Measurements from ENCODE around the gene MT1M. TPM values are rescaled to one million over a fixed set of nuclear protein-coding genes. Genes with fewer than 3 reads are reported as not detected.
A peak's percentile ranks its signal among the peaks of the same experiment; 100 is the strongest.

MT1M gene
- total and polyA plus RNA-seq, 2 experiments from 2014 or later, result 1.1 to 4.7 TPM

DNA sequence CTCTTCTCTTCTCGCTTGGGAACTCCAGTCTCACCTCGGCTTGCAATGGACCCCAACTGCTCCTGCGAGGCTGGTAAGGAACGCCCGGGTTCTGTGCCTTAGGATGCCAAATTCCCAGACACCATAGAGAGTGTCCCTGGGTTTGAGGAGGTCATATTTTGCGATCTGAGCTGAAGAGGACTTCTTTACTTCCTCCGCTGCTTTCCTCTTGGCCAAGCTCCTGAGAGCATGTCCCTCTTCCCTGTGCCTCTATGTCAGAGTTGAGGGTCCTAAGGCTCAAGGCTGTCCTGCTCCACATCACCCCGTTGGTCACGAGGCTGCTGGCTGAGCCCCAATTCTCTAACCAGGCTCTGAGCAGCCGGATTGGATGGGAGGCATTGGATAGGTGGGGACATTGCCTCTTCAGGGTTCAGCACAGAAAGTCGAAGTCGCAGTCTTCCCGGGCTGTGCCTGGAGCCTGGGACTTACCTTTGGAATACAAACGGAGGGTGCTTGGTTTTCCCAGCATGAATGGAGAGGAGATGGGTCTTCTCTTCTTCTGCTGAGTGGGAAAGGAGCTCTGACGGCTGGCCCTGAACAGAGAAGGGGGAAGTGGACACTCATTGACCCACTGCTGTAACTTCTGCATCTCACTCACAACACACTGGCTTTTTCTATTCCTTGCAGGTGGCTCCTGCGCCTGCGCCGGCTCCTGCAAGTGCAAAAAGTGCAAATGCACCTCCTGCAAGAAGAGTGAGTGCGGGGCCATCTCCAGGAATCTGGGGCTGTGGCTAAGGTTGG, 37.6 kb downstream of the MT1M start:
- peaks cover 3% of the 10 kb centered on the region; the same call in 1 of the 3 replicates for H3K9me3 Mint-ChIP-seq
- H3F3A ChIP-seq (replicated peaks; ENCODE audit: low read depth), result peaks cover 14% of the 10 kb centered on the region
- peak overlapping the region; percentile 62 for H3K4me3 ChIP-seq
- peak; percentile 35 for DNase-seq (ENCODE audit: low spot score)
- no peaks in the 10 kb centered on the region for H4K20me1 ChIP-seq (replicated peaks; ENCODE audit: insufficient read depth)
- peak overlapping the region; percentile 91 for H3K4me2 ChIP-seq
- no peak overlapping the region for H3K27ac Mint-ChIP-seq
- peak overlapping the region; percentile 83 for H3K4me3 Mint-ChIP-seq
- TF ChIP-seq NANOG (IDR thresholded peaks at IDR 0.05; ENCODE audit: borderline replicate concordance), result no peak
- TF ChIP-seq POLR2AphosphoS5 (IDR thresholded peaks at IDR 0.05; ENCODE audit: low read depth), result peak; percentile 33
- TF ChIP-seq EZH2 (IDR thresholded peaks at IDR 0.05; ENCODE audit: low read depth, unreplicated experiment), result peak; percentile 69
- no peak for TF ChIP-seq CREB1 (CRISPR knock-in tag; IDR thresholded peaks at IDR 0.05; ENCODE audit: low read depth)
- H3K27me3 ChIP-seq (ENCODE audit: insufficient read depth), result peaks cover 88% of the 10 kb centered on the region
- H3K4me1 Mint-ChIP-seq, result peaks cover 42% of the 10 kb centered on the region
- H3K79me2 ChIP-seq (replicated peaks; ENCODE audit: insufficient read depth), result no peaks in the 10 kb centered on the region; the same call in 1 of the 2 replicates
- H2AFZ ChIP-seq, result peak overlapping the region; percentile 90
- no peak overlapping the region for H3K27ac ChIP-seq (ENCODE audit: low read depth)
- H3K27me3 Mint-ChIP-seq (ENCODE audit: insufficient read depth, low read depth, poor library complexity), result peaks cover 88% of the 10 kb centered on the region
- ATAC-seq, result peak; percentile 5
- peaks cover 53% of the 10 kb centered on the region for H3K4me1 ChIP-seq (ENCODE audit: insufficient read depth)
- H3K36me3 ChIP-seq (ENCODE audit: insufficient read depth), result no peaks in the 10 kb centered on the region
- H3K9me2 ChIP-seq (ENCODE audit: insufficient read depth), result no peaks in the 10 kb centered on the region
- peaks cover 36% of the 10 kb centered on the region for H3K36me3 Mint-ChIP-seq (ENCODE audit: low read depth)

DNA sequence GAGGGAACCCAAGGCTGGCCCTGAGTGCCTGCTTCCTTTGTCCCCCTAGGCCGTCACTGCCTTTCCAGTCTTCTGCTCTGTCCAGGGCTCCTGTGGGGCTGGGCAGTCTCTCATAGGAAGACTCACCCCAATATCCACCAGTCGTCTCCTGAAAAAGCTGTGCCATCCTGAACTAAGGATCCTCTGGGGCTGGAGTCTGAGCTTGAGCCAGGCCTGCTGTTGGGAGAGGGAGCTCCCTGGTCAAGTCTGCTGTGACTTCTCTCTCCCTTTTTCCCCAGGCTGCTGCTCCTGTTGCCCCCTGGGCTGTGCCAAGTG, 38.1 kb downstream of the MT1M start:
- Histone ChIP-seq H3K4me3 (peak overlapping the region; percentile 62; the same call in 1 of the 2 replicates), H3K27me3 (ENCODE audit: insufficient read depth) (peaks cover 83% of the 10 kb centered on the region), H2AFZ (no peak overlapping the region), H3K4me2 (peak overlapping the region; percentile 91), H3K9me2 (ENCODE audit: insufficient read depth) (no peaks in the 10 kb centered on the region), H4K20me1 (replicated peaks; ENCODE audit: insufficient read depth) (no peaks in the 10 kb centered on the region), H3K36me3 (ENCODE audit: insufficient read depth) (no peaks in the 10 kb centered on the region), H3K4me1 (ENCODE audit: insufficient read depth) (peaks cover 57% of the 10 kb centered on the region), H3K27ac (ENCODE audit: low read depth) (no peak overlapping the region), H3K79me2 (replicated peaks; ENCODE audit: insufficient read depth) (no peaks in the 10 kb centered on the region; the same call in 1 of the 2 replicates), H3F3A (replicated peaks; ENCODE audit: low read depth) (peaks cover 19% of the 10 kb centered on the region)
- H3K9me3 Mint-ChIP-seq, result peaks cover 3% of the 10 kb centered on the region; the same call in 1 of the 3 replicates
- H3K27me3 Mint-ChIP-seq (ENCODE audit: insufficient read depth, low read depth, poor library complexity), result peaks cover 88% of the 10 kb centered on the region
- H3K27ac Mint-ChIP-seq, result no peak overlapping the region
- peak; percentile 20 for DNase-seq (ENCODE audit: low spot score)
- TF ChIP-seq, protein P1, sequence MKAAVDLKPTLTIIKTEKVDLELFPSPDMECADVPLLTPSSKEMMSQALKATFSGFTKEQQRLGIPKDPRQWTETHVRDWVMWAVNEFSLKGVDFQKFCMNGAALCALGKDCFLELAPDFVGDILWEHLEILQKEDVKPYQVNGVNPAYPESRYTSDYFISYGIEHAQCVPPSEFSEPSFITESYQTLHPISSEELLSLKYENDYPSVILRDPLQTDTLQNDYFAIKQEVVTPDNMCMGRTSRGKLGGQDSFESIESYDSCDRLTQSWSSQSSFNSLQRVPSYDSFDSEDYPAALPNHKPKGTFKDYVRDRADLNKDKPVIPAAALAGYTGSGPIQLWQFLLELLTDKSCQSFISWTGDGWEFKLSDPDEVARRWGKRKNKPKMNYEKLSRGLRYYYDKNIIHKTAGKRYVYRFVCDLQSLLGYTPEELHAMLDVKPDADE (IDR thresholded peaks at IDR 0.05), result no peak
- TF ChIP-seq ZNF331 (CRISPR knock-in tag; IDR thresholded peaks at IDR 0.05; ENCODE audit: low read depth) (no peak), EZH2phosphoT487 (IDR thresholded peaks at IDR 0.05; ENCODE audit: unreplicated experiment) (no peak), STAT1 (IDR thresholded peaks at IDR 0.05; ENCODE audit: unreplicated experiment) (no peak), POLR2AphosphoS5 (IDR thresholded peaks at IDR 0.05; ENCODE audit: low read depth) (0 out of 2 replicates have a peak, but pooled peaks have one; percentile 10)
- TF ChIP-seq, protein P2, sequence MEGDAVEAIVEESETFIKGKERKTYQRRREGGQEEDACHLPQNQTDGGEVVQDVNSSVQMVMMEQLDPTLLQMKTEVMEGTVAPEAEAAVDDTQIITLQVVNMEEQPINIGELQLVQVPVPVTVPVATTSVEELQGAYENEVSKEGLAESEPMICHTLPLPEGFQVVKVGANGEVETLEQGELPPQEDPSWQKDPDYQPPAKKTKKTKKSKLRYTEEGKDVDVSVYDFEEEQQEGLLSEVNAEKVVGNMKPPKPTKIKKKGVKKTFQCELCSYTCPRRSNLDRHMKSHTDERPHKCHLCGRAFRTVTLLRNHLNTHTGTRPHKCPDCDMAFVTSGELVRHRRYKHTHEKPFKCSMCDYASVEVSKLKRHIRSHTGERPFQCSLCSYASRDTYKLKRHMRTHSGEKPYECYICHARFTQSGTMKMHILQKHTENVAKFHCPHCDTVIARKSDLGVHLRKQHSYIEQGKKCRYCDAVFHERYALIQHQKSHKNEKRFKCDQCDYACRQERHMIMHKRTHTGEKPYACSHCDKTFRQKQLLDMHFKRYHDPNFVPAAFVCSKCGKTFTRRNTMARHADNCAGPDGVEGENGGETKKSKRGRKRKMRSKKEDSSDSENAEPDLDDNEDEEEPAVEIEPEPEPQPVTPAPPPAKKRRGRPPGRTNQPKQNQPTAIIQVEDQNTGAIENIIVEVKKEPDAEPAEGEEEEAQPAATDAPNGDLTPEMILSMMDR (conservative IDR thresholded peaks at IDR 0.05; ENCODE audit: low read depth in 2 of 2), result no peak
- ATAC-seq, result no peak
- peaks cover 36% of the 10 kb centered on the region for H3K36me3 Mint-ChIP-seq (ENCODE audit: low read depth)
- H3K4me1 Mint-ChIP-seq, result peaks cover 48% of the 10 kb centered on the region
- H3K4me3 Mint-ChIP-seq, result peak overlapping the region; percentile 83

Measured in GM23338 (cell line).